ENCODE results near the gene EOGT.
A peak's percentile ranks its signal among the peaks of the same experiment; 100 is the strongest.

The EOGT gene

DNA sequence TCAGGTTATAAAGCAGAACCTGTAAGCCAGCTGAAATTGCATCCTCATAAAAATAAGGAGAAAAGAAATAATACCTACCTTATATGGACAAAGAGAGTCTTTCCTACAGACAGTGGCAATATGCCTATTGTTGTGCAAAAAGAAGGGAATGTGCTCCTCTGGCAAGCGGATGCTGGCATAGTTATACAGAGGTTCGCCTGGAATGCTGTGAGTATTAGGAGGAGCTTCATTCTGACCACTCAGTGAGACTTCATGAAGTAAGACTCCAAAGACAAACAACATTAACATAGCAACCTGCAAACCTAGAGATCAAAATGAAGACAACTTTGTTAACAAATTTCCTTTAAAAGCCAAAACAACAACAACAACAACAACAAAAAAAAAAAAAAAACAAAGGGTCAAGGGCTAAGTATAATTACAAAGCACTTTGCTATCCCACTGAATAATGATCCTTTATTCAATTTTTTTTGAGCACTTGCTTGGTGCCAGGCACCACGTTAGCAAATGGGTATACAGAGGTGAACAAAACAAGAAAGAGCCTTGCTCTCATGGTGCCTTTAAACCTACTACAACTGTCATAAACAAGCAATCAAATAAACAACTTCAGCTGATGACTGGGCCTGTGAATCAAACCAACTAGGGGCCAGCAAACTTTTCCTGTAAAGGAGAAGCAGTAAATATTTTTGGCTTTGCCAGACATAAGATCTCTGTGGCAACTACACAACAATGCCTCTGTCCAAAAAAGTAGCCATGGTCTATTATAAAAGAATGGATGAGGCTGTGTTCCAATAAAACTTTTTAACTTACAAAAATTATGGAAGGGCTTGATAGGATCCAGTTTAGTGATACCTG, 3.7 kb downstream of the EOGT start:
- no peak for DNase-seq (ENCODE audit: low read depth in 3 of 3)

DNA sequence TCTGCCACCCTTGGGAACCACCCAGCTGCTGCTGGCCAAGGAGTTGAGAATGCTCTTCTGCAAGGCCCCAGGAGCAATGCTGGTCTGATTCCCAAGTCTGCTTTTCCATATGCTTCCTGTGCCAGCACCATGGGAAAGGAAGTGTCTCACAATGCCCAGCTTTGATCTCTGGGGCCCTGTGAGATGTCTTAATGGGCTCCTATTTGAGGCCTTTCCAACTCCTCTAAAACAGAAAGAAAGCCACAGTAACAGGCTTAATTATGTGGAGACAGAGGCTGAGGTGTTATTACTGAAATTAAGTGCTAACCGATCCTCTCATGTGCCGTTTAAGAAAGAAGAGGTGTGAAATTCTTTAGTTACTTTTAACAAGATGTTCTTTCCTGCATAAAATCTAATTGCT, 4.5 kb downstream of the EOGT start:
- no peak for DNase-seq (ENCODE audit: low read depth in 3 of 3)

DNA sequence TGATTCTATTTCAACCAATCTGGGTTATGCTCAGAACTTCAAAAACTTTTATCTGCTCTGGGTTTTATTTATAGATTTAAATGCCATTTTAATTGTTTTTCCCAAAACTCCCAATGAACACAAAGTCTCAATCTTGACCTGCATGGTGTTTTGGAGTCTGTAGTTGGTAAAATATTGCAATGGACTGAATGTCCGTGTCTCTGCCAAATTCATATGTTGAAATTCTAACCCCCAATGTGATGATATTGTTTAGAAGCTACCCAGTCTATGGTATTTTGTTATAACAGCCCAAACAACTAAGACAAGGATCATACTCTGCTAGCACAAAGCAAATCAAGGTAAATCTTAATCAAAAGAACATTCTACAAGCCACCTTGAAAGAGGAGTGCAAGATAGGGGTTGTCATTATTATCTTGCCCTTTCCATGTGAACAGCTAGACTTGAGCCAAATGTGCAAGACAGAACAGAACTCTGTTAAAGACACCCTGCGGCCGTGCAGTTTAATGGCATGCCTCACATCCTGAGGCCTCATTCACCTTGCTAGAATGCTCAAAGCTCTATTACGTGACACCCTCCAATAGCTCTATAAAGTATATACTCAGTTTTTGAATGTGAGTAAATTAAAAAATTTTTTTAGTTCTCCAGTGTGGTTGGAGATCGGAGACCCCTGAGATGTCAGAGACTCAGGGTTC, 7.5 kb downstream of the EOGT start:
- no peak for DNase-seq (ENCODE audit: low read depth in 3 of 3)

DNA sequence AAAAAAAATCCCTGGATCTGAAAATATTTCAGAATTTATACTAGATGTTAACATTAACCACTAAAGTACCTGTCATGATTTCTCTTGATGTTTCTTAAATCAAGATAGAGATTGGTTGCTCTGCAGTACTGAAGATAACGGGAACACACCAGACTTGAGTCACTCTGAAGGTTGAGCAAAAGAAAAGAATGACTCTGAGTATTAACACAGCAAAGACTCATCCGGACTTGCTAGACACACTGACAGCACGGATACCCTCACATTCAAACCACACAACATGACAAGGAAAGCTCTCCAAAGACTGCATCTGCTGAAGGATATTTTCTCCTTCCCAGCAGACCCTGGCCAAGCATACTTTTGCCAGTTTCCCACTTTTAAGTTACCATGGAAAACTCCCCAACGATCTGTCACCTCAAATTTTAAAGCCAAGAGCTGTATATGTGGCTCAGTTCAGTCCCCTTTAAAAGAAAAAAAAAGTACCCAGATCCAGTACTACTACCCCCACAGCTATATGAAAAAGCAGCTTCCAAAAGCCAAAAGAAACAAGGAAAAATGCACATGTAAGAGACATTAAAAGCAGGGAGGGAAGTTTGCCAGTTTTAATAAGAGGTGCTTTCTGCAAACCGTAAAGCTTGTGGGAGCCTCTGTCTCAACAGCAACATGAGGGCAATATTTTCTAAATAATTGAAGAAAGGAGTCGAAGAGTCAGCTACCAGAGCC, 8.3 kb downstream of the EOGT start:
- DNase-seq (ENCODE audit: low read depth in 3 of 3) = no peak

DNA sequence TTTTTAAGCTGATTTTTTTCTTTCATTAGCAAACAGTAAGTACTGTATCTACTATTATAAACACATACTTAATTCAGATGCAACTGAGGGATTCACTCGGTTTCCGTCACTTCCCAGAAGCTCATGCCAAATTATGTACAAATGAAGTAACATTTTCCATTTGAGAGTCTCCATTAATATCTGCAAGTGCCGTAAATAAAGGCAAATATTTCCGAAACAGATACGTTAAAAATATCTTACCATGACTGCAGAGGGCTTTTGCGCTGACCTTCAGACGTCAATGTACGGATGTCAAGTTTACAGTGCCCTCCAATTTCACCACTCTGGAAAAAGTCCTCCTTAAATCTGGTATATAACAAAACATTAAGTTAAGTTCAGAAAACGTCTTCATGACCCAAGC, 9.3 kb downstream of the EOGT start:
- DNase-seq (ENCODE audit: low read depth in 3 of 3) = no peak

DNA sequence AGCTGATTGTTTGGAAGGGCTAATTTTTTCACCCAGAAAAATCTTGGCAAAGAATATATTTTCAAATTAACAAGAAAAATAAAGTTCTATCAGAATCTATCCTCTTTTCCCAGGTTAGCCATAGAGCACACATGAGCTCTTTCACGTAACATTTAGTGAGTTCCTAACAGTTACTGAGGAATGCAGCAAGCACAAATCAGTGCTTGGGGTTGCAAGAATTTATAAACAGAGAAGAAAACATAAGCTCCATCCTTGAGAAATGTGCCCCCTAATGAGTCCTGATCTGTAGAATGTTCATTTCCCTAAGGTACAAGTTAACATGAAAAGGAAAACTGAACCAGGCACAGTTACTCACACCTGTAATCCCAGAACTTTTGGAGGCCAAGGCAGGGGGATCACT, 13.9 kb downstream of the EOGT start:
- no peak for DNase-seq (ENCODE audit: low read depth in 3 of 3)

DNA sequence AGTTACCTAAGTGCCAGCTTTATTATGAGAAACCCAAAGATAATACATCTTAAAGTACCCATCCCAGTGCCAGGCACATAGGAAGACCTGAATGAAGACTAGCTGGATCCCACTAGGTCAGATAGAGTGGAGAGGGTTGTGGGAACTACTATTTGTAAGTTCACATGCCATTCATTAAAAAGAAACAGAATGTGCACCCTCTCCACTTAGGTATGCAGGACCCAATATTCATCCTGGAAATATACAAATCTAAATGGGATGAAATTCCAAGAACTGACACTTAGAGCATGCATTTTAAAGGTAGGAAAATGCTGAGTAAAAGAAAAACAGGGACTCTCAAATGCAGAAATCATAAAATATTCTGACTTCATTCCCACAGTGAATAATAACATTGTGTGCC, 14.3 kb downstream of the EOGT start:
- DNase-seq (ENCODE audit: low read depth in 3 of 3) = no peak

DNA sequence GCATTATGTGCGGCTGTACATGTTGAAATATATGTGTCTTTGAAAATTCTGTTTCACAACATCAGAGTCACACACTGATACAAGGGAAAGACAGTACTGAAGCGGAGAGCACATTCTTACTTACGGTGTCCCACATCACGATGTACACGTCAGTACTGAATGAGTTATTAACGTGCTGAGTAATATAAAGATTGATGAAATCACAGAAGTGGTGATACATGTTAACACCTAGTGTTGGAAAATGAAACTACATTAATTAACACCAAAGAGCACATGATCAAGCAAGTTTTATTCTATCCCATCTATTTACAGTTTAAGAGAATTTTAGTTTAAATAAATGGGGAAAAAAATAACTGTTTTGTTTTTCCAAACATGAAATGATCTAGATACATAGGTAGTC, 15.6 kb downstream of the EOGT start:
- no peak for DNase-seq (ENCODE audit: low read depth in 3 of 3)

DNA sequence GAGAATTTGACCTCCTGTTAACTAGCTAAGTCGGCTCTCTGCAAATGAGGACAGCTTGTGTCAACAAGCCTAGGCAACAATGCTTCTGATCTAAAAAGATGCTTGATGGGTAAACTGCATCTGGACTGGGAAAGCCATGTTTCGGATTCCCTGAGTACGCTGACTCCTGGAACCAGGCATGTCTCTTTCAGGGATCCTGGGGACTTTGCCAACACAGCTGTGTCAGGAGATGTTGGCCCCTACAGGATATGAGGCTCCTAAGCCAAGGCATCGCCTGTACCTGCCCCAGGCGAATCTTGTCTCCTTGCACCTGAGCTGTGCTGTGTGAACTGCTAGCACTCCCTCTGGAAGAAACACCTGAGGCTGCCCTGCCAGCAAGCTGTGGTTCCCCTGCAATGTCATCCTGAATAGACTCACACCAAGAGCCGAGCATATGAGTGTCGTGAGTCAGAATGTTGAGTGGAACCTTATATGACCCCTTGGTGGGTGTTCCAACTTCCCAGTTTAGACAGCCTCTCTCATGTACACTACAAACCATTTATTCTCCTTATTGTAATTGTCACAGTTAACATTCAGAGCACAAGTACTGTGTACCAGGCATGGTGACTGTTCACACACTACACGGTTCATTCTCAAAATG, 17.0 kb downstream of the EOGT start:
- DNase-seq (ENCODE audit: low read depth in 3 of 3) = no peak

DNA sequence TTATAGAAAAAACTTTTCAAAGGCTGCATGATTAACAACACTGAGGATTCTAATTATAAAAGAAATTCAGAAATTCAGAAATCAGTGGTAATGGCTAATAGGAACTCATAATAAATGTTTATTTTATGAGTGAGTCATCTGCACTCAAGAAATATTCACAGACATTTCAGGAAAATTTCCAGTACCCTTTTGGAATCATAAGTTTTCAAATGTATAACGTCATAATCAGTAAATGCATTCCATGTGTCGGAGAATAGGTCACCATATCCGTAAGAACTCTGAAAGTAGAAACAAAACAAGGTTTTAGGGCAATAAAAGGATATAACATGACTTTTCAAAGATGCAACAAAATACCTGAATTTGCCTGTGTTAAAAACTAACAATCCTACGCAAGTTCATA, 24.7 kb downstream of the EOGT start:
- no peak for DNase-seq (ENCODE audit: low read depth in 3 of 3)

DNA sequence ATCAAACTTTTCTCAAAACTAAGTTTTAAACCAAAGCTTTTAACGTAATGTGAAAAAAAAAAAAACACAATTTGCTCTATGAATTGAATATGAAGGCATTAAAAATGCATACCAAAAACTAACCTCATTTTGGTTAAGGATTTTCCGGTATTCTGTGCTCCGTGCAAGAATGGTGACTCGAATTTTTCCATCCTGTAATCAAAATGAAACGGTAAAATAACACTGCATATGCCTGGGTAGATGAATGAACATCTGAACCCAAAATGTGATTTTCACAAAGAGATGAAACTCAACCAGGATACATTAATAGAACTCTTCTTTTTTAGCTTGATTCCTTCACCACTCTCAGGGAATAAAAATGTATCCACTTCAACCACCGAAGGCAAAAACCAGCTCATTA, 26.2 kb downstream of the EOGT start:
- DNase-seq (ENCODE audit: low read depth in 3 of 3) = no peak

DNA sequence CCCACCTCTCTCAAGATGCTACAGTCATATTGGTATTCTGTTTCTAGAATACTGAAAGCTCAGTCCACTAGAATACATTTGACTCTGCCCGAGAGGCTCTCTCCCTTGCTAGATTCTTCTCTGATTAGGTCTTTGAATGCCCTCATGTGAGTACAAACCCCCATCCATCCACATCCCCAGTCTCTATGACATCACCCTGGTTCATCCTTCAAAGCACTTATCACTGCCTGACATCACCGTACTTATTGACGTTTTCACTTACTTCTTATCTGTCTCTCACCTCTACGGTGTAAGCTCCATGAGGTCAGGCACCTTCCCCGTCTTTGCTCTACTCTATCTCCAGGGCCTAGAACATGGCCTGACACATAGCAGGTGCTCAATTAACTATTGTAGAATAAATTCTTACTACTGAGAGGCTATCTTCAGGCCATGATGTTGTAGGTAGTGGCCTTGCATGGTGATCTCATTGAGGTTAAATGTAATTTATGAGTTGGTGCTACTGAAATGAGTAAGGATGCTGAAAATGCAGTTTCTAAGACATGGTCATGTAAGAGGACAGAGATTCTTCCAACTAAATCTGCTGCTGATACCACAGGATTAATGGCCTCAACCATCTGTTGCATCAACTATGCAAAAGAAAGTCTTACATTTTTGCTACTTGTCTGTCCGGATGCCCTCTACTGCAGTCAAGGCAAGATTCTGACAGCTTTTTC, 26.8 kb downstream of the EOGT start:
- no peak for DNase-seq (ENCODE audit: low read depth in 3 of 3)

DNA sequence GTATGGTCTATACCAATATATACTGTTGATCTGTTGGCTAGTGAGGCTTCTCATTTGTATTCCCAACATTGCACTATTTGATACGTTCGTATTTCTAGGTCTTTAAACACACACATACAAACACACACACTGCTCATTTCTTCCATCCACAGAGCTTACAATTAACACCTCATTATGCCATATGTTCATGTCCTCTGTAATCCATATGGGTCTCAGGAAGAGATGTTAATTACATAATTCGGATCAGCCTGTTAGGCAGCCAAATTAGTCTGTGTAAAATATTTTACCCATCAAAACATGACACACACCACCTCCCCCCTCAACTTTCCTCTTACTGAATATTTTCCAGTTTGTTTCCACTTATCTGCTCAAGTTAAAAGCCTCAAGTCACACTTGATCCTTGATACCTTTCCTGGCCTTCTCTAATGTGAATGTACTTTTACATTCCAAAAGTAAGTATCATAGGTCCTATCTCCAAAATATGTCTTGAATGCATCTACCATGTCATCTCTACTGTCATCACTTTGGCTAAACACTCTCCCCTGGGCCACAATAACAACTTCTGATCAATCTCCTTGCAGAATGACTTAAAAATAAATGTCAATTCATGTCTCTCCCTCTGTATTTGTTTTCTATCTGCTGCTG, 28.2 kb downstream of the EOGT start:
- no peak for DNase-seq (ENCODE audit: low read depth in 3 of 3)

DNA sequence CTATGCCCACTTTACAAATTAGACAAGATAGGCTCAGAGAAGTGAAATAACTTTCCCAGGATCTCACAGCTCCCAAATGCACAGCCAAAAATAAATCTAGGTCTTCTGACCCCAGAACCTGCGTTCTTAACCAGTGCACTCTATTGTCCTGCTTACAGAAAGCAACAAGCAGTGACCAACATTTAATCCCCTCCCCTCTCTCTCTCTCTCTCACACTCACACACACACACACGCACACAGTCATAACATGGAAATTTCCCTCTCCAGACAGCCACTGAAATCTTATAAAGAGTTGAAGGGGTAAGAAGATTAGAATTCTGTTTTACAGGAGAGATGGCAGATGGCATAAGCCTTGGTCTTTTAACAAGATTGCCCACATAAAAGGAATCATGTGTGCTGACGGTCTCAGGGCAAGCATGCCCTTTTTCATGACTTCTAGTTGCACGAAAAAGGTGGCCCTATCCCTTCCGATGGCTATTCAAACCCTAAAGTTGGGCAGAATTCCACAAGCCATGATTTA, 29.4 kb downstream of the EOGT start:
- no peak for DNase-seq (ENCODE audit: low read depth in 3 of 3)

DNA sequence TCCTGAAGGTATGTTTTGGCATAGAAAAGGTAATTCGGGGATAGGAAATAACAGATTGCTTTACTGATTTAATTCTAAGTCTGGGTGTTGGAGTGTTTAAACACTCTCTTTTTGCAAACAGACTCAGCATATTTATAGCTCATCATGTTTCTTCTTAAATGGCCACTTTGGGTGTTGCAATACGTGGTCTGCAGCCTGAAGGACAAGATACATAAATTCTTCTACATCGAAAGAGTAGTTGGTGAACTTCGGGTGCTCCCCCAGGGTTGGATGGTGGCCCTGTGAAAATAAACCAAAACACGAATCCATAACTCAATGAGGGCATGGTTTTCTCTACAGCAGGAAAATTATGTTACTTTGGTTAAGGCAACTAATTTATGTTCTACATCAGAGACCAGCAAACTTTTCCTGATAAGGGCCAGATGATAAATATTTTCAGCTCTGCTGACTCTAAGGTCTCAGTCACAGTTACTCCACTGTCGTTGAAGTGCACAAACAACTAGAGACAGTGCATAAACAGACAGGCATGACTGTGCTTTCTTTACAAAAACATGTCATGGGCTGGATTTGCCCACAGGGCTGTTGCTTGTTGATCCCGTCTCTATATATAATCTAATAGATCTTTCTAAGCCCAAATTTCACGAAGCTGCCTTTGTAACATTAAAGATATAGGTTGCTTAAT, 35.9 kb downstream of the EOGT start:
- DNase-seq (ENCODE audit: low read depth in 3 of 3) = no peak

DNA sequence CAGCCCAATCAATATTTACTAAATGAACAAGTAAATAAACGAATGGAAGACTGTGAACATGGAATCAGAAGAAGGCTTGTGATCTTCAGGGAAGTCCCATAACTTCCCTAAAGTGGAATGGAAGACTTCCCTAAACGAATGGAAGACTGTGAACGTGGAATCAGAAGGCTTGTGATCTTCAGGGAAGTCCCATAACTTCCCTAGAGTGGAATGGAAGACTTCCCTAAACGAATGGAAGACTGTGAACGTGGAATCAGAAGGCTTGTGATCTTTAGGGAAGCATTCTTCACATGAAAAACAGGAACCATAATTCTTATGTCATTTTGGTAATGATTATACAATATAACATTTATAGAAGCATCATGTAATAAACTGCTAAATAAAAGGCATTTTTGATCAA, 38.8 kb downstream of the EOGT start:
- no peak for DNase-seq (ENCODE audit: low read depth in 3 of 3)

DNA sequence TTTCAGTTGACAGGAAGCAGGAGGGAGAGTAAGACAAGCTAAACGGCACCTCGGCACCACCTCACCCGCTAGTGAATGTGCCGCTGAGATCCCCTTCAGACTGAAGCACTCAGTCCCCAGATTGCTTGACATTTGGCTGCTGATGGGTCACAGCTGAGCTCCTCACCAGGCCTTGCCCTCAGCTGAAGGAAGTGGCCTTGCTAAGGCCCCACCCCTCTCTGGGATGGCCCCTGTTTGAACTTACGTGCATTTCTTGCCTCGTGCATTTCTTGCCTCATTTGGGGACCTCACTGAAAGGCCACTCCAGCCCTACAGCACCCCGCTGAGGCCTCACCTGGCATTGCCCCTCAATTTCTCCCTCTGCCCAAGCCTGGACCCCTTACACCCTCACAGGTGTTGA, 39.8 kb downstream of the EOGT start:
- DNase-seq (ENCODE audit: low read depth in 3 of 3) = no peak

DNA sequence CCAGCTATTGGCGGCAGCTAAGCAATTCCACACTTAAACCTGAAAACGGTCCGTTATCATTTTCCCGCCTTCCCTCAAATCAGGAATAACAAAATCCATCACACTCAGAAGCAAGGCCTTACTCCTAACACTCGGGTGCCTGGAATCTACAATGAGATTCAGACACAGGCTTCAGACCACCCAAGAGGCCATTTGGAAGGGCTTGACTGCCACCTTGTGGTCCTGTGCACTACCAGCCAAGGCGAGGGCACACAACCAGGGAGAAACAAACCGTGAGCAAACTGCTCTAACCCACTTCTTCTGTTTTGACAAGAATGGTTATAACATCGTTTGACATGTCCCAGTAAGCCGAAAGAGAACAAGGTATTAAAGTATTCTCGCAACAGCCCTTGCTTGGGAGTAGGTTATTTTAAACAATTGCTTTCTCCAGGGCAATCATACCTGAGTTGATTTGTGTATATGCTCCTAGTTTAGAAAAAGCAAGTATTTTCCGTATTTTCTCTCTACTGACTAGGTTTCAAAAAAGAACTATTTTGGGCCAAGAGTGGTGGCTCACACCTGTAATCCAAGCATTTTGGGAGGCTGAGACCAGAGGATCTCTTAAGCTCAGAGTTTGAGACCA, 41.0 kb downstream of the EOGT start:
- peak; percentile 8 to 25 (median 12) for DNase-seq (ENCODE audit: low read depth in 3 of 3)

DNA sequence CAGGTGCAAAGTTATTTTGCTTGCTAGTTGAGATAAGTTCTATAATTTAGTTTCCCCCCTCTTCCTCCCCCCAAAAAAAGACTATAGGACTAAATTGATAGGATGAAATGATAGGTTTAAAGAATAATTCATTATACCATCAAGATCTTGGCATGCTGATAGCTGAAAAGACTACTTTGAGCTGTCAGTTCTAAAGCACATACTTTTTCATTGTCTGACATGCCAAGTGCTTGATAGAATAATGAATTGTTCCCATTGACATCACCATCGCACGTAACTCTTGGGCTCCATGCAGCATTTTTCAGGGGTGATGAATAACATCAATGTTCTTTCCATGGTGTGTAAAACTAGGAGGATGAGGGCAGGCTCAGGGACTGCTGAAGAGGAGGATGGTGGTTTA, 48.8 kb downstream of the EOGT start:
- DNase-seq (ENCODE audit: low read depth in 3 of 3) = no peak

DNA sequence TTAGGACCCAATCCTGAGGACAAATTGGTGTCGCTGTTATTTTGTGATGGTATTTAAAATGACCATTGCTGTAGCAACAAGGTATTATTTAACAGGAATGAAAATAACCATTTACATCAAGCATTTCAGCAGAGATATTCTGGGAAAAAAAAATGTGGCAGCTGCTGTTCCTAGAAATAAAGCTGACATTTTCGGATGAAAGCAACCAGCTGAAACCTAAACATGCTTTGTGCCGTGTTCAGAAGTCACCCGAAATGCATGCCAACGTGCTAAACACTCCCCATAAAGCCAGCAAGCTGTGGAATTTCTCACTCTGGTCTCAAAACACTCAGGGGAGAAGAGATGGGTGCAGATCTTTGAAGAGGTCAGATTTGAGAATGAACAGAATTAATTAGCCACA, 49.6 kb downstream of the EOGT start:
- DNase-seq (ENCODE audit: low read depth in 3 of 3) = no peak
